ENCODE measurements around the gene TSPYL6. TPM values are rescaled to one million over a fixed set of nuclear protein-coding genes. Genes with fewer than 3 reads are reported as not detected.

Gene TSPYL6
- total and polyA plus RNA-seq, 2 of the 8 experiments (the other 6 are each of a cell fraction or from before 2014, with no cell fraction given) = not detected

DNA sequence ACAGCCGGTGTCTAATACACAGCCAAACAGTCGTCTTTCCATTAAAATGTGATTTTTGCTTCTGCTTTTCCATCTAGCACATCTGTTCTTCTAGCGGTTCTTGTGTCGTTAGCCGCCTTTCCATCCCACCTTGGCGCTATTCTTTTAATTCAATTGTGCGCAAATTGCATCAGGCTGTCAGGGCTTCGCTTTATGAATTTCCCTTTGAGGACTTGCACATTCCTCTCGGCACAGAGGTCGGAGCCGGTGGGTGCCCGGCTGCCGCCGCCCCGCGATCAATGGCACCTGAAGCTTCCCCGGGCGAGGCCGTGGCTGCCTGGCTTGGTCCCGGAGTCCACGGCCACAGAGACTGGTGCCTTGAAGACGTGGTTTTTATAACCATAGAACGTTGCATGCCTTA, 33.9 kb upstream of the TSPYL6 start (continued):
- TF ChIP-seq TEAD4 (IDR thresholded peaks at IDR 0.05; ENCODE audit: low read depth, low read length) = no peak
- no peak for TF ChIP-seq TAF7 (optimal IDR thresholded peaks at IDR 0.05; ENCODE audit: borderline replicate concordance, low read depth, low read length)
- no peak for TF ChIP-seq TCF12 (IDR thresholded peaks at IDR 0.05; ENCODE audit: low read depth, low read length)

Measured in H1 (cell line).